ENCODE measurements around the gene SIRT6.
A peak's percentile ranks its signal among the peaks of the same experiment; 100 is the strongest.

SIRT6 gene

DNA sequence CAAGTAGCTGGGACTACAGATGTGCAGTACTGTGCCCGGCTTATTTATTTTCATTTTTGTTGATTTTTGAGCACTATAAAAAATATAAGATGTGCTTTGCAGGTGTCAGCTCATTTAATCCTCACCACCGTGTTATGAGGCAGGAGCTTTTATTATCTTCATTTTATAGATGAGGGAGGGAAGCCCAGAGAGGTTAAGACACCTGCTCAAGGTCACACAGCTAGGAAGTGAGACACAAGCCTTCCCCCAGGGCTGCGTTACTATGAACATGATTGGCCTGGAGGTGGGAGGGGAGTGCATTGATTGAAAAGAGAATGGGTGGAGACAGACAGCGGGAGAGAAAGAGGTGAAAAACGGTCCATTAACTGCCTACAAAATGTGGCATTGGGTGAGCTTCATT lies 7.3 kb upstream of the SIRT6 start:
- no peak overlapping the region for H3K4me3 ChIP-seq (ENCODE audit: low read length)
- no peak for TF ChIP-seq ZNF274 (IDR thresholded peaks at IDR 0.05; ENCODE audit: low read depth, low read length)

DNA sequence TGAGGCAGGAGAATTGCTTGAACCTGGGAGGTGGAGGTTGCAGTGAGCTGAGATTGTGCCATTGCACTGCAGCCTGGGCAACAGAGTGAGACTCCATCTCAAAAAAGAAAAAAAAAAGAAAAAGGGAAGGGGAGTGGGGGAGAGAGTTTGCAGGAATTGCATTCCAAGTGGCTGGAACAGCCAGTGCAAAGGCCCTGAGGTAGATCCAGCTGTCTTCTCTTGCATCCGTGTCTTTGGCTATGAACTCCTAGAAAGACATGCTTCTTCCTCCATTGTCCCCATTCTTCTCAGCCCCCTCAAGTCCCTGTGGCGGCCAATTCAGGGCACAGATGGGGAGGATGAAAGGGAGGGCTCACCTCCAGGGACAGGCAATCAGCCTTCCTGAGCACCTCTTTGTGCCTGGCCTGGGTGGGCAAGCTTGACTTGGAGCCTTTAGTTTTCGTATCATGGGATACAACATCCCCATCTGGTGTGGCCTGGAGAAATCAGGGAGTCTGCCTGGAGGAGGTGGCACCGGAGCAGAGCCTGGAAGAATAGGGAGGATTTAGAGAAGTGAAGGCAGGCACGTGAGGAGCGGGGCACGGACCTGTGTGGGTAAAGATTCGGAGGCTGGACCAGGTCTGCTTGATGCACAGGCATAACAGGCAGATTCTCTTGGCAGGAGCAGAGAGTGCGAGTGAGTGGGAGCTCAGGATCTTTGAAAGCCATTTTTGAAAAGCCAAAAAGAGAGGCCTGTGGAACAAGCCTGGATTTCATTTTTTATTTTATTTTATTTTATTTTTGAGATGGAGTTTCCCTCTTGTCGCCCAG lies 5.2 kb upstream of the SIRT6 start:
- H3K4me3 ChIP-seq (ENCODE audit: low read length), result no peak overlapping the region
- TF ChIP-seq ZNF274 (IDR thresholded peaks at IDR 0.05; ENCODE audit: low read depth, low read length), result no peak

DNA sequence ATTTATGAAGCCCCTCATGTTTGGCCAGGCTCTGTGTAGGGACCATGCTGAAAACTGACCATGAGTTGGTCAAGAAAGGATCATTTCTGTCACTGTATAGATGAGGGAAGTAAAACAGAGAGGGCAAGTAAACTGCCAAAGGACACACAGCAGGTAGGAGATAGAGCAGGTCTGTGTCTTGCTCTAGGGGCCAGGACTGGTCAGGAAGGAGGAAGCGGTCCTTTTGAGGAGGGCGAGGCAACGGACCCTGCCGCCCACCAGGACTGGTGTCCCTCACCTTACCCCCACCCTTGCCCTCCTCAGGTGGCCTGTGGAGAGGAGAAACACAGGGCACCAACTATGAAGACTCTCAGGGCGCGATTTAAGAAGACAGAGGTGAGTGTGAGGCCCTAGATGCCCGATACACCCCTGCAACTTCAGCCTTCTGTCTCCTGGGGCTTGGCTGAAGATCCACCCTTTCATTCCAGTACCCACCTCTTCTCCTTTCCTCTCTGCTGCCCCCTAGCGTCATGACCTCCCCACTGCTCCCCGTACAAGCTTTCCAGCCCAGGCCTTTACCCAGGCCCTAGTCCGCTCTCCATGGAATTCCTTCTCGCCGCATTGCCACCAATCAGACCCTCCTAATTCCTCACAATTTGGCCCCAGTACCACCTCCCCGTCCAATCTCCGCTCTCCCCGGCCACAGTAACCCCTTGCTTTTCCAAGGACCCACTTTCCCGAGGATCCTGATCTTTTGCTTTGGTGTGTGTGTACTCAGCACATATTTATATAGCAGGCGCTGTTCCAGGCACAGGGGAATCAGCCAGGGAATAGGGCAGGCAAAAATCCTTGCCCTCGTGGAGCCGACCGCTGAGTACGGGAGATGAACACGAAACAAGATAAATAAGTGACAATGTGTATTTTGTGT lies 4.0 kb upstream of the SIRT6 start:
- no peak for TF ChIP-seq ZNF274 (IDR thresholded peaks at IDR 0.05; ENCODE audit: low read depth, low read length)
- H3K4me3 ChIP-seq (ENCODE audit: low read length), result no peak overlapping the region

DNA sequence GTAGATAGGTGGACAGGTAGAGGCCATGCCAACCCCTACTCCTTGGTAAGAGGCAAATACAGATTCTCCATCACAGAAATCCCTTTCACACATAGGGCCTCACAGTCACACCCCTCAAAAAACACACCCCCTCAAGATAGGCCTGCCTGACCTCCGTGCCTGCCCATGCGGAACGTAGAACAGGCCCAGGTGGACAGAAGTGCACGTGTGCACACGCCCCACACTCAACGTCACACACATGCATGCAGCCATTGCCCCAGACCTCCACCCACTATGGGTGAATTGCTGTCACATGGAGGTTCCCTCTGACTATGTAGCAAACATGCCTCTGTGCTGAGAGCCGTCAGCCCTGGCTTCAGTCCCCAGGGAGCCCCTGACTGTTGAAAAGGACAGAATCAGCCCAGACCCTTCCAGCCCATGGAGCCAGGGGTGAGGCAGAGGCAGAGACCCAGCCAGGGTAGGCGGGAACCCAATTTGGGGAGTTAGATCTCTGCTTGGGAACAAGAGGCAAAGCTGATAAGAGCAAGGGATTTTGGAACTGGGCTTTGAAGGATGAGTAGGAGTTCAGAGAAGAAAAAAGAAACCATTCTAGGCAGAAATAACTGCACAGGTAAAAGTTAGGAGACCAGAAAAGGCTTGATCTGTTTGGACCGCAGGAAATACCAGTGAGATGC lies 3.2 kb upstream of the SIRT6 start:
- TF ChIP-seq ZNF274 (IDR thresholded peaks at IDR 0.05; ENCODE audit: low read depth, low read length), result no peak
- H3K4me3 ChIP-seq (ENCODE audit: low read length), result no peak overlapping the region

DNA sequence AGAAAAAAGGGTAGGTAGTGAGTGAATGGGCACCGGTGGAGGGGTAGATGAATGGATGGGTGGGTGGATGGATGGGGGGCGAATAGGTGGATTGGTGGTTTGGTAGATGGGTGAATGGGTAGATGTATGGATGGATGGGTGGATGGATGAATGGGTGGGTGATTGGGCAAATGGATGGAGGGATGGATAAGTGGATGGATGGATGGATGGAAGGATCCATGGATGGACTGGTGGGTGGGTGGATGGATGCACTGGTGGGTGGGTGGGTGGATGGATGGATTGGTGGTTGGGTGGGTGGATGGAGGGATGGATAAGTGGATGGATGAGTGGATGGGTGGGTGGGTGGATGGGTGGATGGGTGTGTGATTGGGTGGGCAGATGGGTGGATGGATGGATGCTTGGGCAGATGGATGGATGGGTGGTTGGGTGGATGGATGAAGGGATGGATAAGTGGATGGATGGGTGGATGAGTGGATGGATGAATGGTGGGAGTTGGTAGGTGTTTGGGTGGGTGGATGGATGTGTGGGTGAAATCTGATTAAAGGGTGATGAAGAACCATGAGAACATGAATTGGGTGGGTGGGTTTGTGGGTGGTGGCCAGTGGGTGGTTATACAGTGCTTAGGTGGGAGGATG lies 2.5 kb upstream of the SIRT6 start:
- H3K4me3 ChIP-seq (ENCODE audit: low read length), result no peak overlapping the region
- TF ChIP-seq ZNF274 (IDR thresholded peaks at IDR 0.05; ENCODE audit: low read depth, low read length), result no peak

DNA sequence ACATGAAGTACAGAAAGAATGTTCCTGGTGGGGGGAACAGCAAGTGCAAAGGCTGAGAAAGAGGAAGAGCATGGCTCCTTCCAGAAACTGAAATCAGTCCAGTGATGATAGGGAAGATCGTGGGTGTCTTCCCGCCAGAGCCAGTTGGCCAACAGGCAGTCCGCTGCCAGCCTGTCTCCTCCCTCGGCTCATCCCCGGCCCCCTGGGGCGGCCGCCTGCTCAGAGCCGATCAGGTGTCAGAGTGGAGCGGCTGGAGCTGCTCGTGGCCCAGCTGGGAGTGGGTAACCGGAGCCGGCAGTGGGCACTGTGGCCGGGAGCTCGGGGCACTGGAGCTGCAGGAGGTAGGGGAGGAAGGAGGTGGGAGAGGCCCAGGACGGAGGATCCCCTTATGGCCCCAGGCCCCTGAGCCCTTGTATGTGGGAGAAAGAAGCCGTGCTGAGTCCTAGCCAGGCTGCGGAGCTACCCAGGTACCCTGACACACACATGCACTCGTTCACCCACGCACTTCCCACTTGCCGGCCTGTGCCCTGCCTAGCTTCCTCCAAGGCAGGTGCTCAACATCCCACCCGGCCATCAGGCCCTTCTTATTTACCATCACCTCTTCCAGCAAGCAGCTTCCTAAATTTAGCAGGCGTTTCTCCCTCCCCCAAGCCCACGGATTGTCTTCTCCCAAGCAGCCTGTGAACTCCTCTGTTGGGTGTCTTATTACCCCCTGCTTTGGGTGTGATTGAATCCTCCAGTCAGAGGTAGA lies 1.8 kb upstream of the SIRT6 start:
- H3K4me3 ChIP-seq (ENCODE audit: low read length), result no peak overlapping the region
- no peak for TF ChIP-seq ZNF274 (IDR thresholded peaks at IDR 0.05; ENCODE audit: low read depth, low read length)

DNA sequence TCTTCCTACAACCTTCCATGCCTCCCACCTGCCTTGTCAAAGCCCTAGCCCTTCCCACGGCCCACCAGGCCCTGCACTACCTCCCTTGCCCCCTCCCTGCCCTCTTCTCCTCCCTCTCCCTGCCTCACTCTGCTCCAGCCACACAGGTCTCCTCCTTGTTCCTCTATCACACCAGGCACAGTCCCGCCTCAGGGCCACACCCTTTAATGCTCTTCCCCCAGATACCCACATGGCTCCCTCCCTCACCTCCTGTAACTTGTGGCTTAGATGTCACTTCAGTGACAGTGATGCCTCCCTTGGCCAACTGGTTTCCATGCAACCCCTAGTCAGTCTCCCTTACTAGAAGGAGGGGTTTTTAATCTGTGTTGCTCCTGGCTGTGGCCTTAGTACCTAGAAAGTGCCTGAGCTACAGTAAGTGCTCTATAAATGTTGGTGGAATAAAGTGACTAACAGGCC lies 1.3 kb downstream of the SIRT6 start:
- peak overlapping the region; percentile 80; the same call in 1 of the 2 replicates for H3K4me3 ChIP-seq (ENCODE audit: low read length)
- TF ChIP-seq ZNF274 (IDR thresholded peaks at IDR 0.05; ENCODE audit: low read depth, low read length), result no peak

DNA sequence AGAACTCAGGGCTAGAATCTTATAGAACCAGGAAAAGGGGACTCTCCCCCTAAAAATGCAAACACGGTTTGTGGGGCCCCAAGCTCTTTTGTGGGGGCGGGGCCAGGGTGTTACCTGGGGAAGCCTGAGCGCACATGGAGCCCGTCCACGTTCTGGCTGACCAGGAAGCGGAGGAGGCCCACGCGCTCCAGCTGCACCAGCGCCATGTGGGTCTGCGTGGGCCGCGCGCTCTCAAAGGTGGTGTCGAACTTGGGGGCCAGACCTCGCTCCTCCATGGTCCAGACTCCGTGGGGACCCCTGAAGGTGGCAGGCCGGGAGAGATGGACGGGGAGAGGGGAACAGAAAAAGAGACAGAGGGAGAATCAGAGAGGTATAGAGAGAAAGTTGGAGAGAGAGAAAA lies 3.4 kb downstream of the SIRT6 start:
- H3K4me3 ChIP-seq (ENCODE audit: low read length), result no peak overlapping the region
- TF ChIP-seq ZNF274 (IDR thresholded peaks at IDR 0.05; ENCODE audit: low read depth, low read length), result no peak

DNA sequence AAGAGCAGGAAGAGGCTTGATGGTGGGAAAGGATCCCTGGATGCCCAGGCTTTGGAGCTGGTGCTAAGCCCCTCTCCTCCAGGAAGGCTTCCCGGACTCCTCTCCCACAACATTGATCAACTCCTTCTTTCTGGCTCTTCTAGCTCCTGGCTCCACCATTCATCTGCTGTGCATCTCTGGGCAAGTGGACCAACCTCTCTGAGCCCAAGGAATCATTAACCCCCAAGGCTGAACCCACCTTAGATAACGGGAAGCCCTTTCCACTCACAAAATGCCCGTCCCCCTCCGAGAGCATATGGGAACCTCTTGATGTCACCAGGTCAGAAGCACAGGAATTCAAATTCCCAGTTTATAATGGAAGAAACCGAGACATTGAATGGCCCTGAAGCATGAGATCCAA lies 5.2 kb downstream of the SIRT6 start:
- no peak for TF ChIP-seq ZNF274 (IDR thresholded peaks at IDR 0.05; ENCODE audit: low read depth, low read length)
- H3K4me3 ChIP-seq (ENCODE audit: low read length), result no peak overlapping the region

DNA sequence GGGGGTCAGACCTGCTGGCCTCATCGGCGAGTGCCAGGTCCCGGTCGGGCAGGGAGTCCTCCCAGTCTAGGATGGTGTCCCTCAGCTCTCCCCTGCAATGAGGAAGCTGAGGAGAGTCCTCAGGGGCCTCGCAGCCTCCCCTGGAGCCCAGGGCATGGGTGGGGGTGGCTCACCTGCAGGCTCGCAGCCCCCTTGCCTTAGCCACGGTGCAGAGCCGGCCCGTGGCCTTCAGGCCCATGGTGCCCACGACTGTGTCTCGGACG lies 6.8 kb downstream of the SIRT6 start:
- H3K4me3 ChIP-seq (ENCODE audit: low read length), result no peak overlapping the region
- no peak for TF ChIP-seq ZNF274 (IDR thresholded peaks at IDR 0.05; ENCODE audit: low read depth, low read length)

DNA sequence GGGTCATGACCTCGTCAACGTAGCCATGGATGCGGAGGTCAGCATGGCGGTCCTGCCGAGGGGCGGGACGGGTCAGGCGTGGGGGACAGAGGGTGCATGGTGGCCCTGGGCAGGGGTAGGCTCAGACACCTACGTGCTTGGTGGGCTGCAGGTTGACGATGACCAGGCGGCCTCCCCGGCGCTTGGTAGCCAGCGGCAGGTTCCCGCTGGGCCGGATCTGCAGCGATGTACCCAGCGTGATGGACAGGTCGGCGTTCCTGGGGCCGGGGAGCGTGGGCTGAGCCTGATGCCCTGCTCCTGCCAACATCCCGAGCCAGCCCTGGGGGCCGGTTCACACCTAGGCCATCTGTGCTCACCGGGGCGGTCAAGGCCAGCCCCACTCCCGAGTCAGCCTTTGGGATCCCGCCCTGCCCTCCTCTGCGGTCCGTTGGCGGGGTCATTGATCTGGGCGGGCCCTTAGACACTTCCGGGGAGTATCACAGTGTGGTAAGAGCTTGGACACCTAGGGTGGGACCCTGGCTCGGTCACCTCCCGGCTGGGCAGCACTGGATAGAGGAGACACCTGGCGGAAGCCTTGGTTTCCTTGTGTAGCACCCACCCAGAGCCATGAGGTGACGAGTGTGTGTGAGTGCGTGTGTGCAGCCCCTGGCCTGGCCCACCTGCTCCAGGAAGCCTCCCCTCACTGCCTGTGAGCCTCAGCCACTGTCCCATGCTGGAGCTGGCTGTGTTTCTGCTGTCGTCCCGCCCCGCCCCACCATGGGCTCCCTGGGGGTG lies 7.3 kb downstream of the SIRT6 start:
- H3K4me3 ChIP-seq (ENCODE audit: low read length), result no peak overlapping the region
- TF ChIP-seq ZNF274 (IDR thresholded peaks at IDR 0.05; ENCODE audit: low read depth, low read length), result no peak

DNA sequence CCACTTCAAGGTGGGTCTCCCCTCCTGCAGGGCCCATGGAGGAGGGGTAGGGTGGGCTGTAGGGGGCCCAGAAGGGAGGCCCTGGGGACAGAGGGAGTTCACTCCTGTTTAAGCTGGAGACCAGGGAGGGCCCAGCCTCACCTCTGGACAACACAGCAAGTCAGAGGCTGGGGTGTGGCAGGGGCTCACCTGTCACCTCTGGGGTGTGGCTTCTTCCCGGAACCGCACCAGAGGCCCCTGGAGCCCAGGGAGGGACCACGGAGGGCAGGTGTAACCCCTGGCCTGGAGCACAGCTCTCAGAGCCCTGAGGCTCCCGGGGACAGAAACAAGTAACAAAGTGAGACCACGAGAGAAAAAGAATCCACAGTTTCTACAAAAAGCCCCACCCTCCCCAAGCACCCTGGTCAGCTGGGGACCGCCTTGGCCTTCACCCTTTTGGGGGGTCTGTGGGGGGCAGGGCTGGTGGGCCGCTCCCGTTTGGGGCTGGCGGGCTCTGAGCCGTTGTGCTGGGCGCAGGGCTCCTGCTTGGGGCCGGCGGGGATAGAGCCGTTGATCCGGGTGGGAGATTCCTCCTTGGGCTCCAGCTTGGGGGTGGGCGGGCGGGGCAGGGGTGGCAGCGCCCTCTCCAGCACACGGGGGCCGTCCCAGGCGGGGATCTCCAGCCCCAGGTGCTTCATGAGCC lies 8.0 kb downstream of the SIRT6 start:
- TF ChIP-seq ZNF274 (IDR thresholded peaks at IDR 0.05; ENCODE audit: low read depth, low read length), result no peak
- H3K4me3 ChIP-seq (ENCODE audit: low read length), result no peak overlapping the region

Measured in GM08714 (cell line).